Activated CD4-positive, alpha-beta T cell treated with anti-CD3 and anti-CD28 coated beads, Interleukin-2, amount 50 U/mL, for 48 hours (primary cell): ENCODE results near the gene IQGAP2.

ENCODE experiments used
- DNase-seq, 2 experiments: peaks; one replicate each; pipeline ENCODE4 v3.0.0-alpha.2; 2020

IQGAP2 gene

GRCh38 chr5:76479281-76479680 lies 76.2 kb downstream of the IQGAP2 start:
- DNase-seq = no peak

- DNase-seq = no peak
Observed at GRCh38 chr5:76479973-76480667, 77.0 kb downstream of the IQGAP2 start.

DNA sequence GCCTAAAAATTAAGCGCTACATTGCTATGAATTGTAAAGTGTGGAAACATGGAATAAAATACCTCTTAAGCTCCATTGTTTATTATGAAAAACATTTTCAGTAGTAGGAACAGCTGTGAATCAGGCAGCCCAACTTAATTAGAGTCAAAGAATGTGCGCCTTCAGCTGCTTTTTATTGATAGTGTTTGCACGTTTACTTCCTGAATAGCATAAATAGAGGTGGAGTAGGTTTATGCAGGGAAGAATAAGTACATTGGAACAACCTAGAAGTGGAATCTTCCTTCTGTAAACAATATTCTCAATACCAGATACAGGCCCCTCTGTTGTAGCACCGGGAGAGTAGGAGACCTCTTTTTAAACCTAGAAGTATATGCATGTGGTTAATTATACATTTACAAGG lies 79.9 kb downstream of the IQGAP2 start:
- no peak for DNase-seq

DNA sequence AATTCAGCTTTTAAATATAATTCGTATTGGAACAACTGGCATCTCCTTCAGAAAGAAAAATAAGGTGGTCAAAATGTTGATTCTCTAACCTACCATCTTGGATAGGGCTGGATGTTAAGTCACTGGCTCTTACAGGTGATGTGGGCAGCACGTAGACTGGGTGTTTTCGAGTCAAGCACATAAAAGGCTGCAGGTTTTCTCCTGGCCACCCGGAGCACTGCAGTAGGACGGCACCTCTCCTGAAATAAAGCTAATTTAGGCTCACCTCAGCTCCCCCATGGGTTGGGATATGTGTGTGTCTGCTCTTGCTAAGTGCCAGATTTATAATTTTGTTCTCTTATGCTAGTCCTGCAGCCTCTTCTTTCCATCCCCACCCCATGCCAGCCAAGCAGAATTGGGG lies 80.3 kb downstream of the IQGAP2 start:
- DNase-seq = no peak

GRCh38 chr5:76483881-76484280 lies 80.8 kb downstream of the IQGAP2 start:
- DNase-seq = no peak

- DNase-seq = no peak
Observed at GRCh38 chr5:76485511-76485910, 82.4 kb downstream of the IQGAP2 start.

- no peak for DNase-seq
Observed at GRCh38 chr5:76487386-76487785, 84.3 kb downstream of the IQGAP2 start.

DNA sequence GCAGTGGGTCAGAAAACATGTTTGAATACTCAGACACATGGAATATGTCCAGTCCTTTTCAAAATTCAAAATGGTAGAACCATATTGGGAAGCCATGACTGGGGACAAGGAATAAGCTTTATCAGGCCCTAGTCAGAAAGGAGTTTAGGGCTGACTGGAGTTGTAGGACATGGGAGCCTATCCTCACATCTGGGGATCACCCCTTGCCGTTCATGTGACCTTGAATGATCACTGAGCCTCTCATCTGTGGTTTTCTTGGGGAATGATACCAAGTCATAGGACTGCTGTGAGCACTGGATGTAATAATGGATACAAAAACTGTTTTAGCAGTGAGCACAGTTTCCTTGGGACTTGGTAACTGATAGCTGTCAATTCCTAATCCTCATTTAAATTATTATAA lies 84.7 kb downstream of the IQGAP2 start:
- DNase-seq = no peak

GRCh38 chr5:76488969-76489368 lies 85.9 kb downstream of the IQGAP2 start:
- DNase-seq = no peak

DNA sequence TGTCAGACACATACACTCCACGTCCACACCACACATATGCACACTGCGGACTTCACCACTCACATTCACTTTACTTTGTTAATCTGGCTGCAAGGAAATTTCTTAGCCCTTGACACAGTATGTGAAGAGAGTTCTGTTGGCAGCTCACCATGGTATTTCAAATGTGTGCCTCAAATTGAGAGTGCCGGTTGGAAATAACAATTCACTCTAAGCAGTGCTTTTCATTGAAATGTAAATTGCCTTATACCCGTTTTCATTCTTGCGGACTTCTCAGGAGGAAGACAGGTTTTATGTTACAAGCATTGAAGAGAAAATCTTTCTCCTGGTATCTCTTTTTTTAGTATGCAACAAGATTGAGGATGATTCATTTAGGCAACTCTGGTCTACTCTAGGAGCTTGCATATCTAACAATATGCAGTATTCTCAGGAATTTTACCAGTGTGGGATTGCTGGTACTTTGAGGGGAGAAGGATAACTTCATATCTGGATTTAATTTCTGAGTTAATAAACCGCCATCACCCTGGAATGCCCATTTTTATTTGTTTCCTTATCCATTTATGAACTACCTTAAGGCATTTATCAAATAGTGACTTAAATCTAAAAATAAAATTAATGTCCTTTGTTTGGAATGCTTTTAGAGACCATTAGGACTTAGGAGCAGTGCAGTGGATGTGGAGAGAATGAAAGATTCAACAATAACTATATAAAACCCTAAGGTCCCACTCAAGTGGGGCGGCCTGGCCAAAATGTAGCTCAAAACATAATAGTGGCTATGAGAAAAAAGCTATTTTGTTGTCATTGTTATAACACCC lies 87.0 kb downstream of the IQGAP2 start:
- no peak for DNase-seq

GRCh38 chr5:76490960-76491359 lies 87.9 kb downstream of the IQGAP2 start:
- DNase-seq = no peak

DNA sequence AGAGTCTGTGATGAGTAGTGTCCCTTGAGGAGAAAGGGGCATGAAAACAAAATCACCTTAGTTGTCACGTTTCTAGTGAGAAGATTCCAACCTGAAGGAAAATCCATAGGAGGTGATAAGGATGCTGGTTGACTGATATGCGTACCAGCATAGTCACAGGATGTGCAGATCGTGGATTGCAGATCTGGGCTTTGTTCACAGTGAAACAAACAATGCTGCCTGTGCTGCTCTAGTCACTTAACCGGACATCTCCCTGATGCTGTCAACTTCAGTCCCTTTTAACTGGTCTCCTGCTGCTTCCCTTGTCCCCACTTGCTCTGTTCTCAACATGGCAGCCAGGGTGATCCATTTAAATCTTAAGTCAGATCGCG lies 89.7 kb downstream of the IQGAP2 start:
- no peak for DNase-seq

DNA sequence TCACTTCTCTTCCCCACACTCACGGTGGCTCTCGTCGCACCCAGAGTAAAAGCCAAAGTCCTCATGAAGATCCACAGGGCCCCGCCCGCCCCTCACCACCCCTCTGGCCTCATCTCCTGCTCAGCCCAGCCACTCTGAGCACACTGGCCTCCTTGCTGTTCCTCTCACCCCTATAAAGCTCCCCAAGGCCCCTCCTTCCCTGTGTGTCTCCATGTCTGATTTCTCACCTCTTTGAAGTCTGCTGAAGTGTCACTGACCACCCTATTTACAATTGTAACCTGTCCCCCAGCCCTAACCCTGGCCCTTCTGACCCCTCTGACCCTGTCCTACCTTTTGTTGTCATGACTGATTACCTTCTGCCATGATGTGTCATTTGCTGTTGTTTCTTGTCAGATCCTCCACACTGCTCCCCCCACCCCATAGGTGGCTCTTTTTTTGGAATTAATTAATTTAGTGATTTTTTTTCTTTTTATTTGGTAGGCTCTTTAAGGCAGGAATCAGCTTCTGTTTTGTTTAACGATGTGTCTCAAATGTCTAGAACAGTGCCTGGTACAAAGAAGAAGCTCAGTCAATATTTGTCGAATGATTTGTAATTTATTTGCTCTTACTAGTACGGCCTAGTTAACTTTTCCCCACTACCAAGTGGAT lies 90.2 kb downstream of the IQGAP2 start:
- DNase-seq = no peak

- no peak for DNase-seq
Observed at GRCh38 chr5:76494201-76494600, 91.1 kb downstream of the IQGAP2 start.

GRCh38 chr5:76495870-76496269 lies 92.8 kb downstream of the IQGAP2 start:
- no peak for DNase-seq

DNA sequence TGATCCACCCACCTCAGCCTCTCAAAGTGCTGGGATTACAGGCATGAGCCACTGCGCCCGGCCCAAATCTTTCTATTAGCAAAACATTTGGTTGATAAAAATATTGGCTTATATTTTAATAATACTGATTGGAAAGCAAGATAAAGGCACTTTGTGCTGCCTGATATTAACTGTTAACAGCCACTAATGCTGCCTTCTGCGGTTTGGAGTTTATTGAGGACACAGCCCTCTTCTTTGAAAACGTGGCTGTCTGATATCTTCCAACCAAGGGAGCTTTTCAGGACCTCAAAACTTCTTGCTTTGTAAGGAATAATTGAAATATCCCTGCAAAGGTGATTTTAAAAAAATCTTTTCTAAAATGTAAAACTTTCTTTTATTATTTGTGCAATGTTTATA lies 94.0 kb downstream of the IQGAP2 start:
- DNase-seq = no peak

GRCh38 chr5:76497986-76498717 lies 95.1 kb downstream of the IQGAP2 start:
- no peak for DNase-seq

GRCh38 chr5:76499507-76500161 lies 96.5 kb downstream of the IQGAP2 start:
- no peak for DNase-seq

DNA sequence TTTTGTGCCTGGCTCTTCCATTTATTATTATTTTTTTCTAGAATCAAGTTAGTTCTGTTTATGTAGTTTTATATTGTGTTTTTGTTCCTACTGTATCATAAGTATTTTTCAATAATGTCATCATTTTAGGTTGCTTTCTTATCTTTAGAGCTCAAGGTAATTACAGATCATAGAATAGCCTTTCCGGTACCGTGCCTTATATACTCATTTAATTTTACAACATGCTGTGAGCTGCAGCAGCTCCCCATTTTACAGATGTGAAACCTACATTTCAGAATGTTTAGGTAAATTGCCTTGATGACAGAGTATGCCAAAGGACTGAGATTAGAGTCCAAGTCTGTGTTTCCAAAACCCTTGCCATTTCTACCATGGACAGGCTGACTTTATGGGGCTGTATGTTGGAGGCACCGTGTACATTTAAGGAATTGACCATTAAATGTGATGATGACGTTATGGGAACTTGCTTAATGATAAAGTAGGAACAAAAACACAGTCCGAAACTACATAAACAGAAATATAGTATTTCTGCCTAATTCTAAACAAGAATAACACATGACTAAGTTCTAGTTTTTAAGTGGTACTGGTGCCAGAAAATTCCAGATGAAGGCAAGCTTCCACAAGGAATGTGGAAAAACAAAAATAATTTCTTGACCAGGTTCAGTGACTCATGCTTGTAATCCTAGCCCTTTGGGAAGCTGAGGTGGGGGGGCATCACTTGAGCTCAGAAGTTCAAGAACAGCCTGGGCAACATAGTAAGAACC lies 97.7 kb downstream of the IQGAP2 start:
- no peak for DNase-seq

DNA sequence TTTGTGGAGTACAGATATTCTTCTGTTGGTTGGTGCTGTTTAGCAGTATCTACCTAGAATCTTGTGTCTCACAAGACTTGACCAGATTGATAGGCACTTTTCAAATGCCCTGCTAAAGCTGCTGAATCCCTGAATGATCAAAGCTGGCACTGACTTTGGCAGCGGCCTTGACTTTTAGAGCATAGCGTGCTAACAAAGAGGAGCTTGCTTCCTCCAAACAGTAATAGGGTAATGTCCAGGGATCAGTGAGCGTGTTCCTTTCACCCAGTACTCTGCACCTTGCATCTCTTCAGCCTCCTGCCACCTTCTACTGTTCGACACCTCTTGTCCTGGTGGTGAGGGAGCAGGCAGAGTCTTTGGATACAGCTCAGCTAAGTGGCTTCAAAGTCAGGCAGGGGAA lies 100.8 kb downstream of the IQGAP2 start:
- no peak for DNase-seq

DNA sequence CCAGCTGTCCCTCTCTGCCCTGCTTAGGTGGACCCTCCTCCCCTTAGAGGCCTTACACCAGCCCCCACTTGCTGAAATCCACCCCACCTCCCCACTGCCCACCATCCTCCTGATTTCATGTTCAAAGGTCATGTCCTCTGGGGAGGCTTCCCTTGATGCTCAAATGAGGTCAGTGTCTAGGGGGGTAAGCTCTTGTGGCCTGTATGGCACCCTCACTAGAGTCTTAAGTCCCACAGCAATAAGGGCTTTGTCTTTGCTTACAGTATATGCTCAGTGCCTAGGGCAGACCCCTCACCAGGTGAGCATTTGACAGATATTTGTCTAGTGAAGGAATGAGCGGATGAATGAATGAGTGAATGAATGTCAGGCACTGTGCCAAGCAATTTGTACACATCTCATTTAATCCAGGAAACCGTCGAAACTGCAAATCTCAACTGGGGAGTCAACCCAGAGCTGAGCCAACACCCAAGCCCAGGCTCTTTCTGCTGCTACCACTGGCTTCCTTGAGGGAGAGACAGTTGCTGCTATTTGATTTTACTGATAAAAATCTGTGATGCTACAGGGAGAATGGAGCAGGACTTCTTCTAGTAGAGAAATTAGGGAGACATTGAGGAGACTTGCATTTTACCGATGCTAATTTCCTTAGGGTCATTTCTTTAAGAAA lies 101.9 kb downstream of the IQGAP2 start:
- DNase-seq = no peak

DNA sequence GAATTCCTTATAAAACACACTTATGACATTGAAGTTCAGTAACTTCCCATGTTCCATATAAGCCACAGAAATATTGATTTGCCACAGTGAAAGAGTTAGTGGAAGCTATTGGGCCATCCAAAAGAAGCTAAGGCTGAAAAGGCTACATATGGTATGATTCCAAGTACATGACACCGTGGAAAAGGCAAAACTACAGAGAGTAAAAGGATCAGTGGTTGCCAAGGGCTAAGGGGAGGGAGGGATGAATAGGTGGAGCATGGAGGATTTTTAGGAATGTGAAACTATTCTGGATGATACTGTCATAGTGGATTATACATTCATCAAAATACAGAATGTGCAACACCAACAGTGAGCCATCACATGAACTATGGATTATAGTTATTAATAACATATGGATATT lies 110.4 kb downstream of the IQGAP2 start:
- no peak for DNase-seq
